HS-5 (cell line): ENCODE results near the gene CD6.

Experiments used
- DNase-seq: peaks from one replicate; pipeline ENCODE4 v3.0.0-alpha.2; 2012; ENCODE audit warnings: low read depth

CD6 gene

DNA sequence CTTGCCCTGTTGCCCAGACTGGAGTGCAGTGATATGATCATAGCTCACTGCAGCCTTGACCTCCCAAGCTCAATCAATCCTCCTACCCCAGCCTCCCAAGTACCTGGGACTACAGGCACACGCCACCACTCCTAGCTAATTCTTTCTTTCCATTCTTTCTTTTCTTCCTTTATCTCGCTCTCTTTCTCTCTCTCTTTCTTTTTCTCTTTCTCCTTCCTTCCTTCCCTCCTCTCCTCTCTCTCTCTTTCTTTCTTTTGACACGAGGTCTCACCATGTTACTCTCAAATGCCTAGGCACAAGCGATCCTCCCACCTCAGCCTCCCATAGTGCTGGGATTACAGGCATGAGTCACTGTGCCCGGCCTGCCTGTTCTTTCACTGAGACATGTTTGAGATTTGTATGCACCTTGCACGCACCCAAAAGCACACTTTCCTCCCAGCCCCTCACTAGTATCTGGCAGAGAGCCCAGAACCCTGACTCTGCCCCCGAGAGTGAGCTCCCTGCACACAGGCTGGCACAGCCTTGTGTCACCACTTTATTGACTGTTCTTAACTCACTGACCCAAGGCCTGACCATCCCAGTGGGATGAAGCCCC lies 56.8 kb downstream of the CD6 start:
- no peak for DNase-seq

DNA sequence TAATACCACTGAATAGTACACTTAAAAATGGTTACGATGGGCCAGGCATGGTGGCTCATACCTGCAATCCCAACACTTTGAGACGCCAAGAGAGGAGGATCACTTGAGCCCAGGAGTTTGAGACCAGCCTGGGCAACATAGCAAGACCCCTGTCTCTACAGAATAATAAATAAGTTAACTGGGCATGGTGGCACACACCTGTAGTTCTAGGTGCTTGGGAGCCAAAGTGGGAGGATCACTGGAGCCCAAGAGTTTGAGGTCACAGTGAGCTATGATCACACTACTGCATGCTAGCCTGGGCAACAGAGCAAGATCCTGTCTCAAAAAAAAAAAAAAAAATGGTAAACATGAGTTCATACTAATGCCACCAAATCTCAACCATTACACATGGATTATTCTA lies 61.3 kb downstream of the CD6 start:
- no peak for DNase-seq

DNA sequence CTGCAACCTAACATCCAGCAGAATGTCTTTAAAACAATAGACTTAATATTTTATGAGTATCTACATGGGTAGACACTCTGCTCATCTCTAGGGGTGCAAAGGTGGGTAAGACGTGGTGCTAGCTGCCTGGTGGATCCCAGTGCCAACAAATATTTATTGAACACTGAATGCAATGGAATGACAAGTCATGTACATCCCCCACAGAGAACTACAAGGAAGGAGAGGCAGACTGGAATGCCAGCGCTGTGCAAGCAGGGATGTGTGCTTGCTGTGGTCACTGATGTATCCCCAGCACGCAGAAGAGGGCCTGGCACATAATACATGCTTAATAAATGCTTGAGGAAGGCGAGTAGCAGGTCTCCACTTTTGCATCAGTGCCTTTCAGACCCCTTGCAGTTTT lies 61.9 kb downstream of the CD6 start:
- no peak for DNase-seq

DNA sequence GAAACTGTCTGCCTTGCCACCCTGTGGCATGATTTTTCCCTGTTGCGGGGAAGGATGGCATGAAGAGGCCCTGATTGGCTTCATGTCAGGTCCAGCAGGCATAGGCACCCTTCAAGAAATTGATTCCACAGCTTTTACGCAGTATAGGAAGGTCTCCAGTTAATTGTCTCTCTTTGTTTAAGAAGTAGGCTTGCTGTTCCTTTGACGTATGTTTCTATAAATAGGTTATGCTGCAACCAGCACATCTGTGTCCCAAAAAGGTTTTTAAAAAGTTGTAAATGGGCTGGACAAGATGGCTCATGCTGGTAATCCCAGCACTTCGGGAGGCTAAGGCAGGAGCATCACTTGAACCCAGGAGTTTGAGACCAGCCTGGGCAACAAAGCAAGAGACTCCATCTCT lies 62.6 kb downstream of the CD6 start:
- no peak for DNase-seq

DNA sequence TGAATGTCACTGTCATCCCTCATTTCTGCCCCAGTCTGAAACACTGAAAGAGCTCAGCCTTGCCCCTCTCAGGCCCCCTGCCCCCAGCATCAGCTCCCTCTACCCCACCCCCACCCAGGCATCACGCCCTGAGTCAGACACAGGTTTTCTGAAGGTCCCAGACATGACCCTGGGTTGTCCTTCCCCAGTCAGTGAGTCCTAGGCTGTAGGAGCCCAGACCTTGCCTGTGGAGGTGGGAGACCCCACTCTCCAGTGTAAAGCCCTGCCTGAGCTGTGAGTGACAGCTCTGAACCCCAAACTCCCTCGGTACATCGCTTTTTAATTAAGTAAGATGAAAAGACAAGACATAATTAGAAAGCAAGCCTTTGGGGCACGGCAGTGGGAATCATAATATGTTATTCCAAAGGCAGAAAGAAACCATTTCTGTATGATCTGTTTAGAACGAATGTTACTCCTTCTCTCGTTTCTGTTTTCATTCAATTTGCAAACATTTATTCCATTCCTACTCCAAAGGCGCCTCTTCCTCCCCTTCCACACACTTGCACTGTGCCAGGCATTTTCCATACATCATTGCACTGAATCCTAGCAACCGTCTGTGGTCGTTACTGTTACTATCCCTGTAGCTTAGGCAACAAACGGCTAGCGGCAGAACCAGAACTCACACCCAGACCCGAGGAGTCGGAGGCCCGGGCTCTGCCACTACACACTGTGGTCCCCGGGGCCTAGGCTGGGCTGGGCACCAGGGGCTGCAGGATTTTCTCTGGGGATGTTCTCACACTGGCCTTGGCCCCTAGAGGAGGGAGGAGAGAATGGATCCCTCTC lies 63.4 kb downstream of the CD6 start:
- DNase-seq = no peak

DNA sequence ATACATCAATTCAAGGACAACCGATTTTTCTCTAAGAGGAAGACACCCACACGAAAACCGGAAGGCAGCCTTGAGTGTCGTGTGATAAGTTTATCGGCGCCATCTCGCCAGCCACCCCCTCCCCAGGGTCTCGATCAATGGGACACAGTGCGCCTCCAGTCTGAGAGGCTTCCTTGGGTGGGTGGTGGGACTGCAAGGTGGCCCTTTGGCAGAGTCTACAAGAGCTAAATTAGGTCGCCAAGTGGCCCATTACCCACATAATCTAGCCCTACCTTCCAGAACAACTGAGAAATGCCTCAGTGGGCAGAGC lies 64.0 kb downstream of the CD6 start:
- DNase-seq = no peak

DNA sequence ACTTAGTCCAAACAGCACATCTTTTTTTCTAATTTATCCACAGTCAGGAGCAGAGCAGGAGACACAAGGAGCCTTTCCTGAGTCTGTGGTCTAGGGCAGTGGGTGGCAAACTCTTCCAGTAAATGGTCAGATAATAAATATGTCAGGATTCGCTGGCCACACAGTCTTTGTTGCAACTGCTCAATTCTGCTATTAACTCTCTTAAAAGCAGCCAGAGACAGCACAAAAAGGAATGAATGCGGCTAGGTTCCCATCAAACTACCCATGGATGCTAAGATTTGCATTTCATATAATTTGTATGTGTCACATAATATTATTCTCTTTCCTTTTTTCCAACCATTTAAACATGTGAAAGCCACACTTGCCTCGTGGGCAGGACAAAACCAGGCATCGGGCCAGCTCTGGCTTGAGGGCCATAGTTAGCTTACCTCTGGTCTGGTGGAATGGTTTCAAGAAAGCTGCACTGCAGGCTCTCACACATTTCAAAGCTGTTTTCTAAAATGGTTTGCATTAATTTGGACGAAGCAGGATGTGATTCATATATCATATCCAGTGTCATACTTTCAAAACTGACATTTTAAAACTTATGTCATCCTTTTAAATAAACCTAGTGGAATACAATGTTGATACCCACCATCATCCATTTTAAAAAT lies 66.1 kb downstream of the CD6 start:
- DNase-seq = peak; percentile 28

DNA sequence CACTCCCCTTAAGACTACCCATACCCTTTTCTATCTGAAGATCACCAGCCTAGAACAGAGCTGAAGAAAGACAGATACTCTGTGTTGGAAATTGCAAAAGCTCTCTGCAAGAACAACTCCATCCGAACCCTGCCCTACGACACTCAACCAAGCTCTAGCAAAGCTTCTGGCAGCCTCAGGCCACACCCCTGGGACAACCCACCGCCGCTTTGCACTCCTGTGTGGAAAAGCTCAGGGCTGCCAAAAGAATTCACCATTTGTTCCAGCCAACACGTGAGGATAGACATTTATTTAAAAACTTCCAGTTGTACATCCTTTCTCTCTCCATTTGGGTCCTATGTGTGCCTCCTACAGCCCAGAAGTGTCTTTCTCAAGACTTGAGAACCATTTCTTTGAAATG lies 68.4 kb downstream of the CD6 start:
- DNase-seq = no peak

DNA sequence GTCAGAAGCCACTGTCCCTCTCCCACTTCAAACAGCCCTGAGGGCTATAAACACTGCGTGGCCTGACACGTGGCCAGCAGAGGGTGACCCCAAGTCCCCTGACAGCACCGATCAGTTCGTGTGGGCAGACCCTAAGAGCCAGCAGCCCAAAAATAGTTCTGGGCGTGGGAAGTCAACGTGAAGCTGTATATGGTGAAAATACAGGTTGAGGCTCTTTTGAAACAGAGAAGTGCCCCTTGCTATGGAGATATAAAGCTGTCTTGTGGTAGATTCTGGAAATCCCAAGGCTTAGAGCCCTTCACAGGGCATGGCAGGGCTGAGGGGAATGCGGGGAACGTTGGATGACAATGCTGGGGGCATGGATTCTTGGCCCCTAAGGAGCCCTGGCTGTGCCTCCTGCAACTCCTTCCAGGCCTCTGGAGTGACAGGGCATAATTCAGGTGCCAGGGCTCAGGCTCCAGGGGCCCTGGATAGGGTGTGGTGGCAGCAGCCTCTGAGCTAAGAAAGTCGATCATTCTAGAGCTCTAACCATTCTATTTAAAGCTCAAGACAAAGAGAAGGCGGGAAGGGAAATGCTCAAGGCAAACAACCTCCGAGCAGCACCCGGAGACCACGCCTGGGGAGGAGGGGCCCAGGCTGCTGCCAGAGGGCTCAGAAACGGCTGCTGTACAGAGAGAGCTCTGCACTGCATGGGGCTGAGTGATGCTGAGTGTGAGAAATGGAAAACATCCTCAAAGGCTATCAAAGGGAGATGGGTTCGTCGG lies 70.5 kb downstream of the CD6 start:
- no peak for DNase-seq

DNA sequence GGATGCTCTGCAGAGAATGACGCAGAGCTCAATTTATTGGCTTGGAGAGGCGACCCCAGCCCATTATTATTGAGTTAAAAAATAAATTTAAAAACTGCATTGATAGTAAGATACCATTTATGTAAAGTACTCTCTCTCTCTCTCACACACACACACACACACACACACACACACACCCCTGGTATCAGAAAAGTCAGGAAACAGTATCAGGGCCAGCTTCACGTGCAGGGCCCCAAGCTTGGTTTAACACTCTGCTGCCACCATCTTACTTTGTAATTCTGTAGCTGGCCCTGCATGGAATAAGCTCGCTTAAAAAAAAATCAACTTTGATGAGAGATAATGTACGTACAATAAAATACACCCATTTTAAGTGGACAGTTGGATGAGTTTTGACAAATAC lies 71.1 kb downstream of the CD6 start:
- no peak for DNase-seq

DNA sequence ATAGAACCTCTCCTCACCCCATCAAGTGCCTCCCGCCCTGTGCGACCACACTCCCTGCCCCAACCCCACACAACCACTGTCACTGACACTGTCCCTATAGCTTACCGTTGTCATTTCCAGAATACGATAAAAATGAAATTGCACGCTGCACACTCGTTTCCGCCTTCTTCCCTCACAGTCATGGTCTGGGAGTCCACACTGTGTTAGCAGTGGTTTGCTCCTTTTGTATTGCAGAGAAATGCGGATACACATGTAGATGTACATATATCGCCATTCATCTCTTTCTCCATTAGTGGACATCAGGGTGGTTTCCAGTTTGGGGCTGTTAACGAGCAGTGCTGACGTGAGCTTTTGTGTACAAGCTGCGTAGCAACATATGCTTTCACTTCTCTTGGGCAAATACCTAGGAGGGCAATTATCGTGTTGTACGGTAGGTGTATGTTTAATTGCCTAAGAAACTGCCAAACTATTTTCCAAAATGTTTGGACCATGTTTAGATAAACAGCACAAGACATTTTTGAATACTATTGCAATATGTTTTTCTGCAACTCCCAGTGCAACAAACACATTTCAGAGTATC lies 71.6 kb downstream of the CD6 start:
- no peak for DNase-seq

DNA sequence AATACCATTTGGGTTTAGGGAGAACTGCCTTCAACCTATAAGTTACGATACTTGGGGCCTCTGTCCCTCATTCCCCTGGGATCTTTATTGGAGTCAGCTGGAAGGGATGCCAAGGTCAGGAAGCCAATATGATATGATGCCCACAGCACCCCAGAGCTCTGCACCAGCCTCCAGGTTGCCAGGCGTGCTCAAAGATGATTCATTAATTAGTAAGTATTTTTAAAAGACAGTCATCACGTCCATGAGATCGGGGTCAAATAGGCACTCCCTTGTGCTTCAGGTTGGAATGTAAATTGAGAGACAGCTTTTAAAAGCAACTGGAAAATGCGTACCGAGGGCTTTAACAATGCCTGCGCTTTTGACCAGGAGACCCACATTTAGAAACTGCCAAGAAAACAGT lies 73.8 kb downstream of the CD6 start:
- DNase-seq = no peak

DNA sequence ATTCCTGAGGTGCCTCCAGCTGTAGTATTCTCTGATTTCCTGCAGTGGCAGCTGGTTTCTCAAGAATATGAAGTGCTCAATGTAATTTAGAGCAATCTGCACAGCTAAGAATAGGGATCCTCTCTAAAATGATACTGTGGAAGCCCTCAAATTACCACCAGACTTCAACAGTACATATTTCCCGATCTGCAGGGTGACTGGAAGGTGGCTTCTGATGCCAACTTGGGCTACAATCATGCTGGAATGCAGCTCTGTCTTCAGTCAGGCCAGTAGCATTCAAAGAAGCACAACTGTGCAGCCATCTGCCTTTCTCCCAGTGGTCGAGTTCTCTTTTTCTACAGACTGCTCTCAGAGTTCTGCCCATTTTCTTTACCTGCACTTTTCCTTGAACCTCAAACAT lies 75.4 kb downstream of the CD6 start:
- no peak for DNase-seq

DNA sequence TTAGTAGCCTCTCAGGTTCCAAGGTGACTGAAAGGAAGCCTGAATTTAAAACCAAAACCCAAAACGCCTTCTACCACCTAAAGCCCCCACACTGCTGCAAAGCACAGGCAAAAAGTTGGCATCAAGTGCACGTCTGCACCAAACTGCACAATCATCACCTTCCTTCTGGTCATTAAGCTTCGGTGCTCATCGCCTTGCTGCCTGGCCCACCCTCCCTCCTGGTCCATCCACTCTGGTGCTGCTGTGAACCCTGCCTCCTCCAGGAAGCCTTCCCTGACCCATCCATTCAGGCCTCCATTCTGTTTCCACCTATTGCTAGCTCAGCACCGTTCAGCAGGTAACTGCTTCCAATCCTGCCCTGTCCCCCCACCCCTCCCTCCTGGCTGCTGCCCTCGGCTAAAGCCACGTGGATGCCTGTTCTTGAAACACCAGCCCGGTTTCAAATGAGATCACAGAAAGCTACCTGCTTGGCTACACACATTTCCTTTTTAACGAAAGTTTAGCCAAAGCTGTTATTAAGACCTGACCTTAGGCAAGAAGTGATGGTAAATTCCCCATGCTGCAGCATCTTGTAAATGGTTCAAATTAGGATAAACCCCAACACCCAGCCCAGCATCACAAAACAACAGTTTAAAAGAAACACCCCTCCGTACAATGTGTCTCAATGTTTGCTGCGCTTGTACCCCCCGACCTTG lies 77.0 kb downstream of the CD6 start:
- DNase-seq = no peak

DNA sequence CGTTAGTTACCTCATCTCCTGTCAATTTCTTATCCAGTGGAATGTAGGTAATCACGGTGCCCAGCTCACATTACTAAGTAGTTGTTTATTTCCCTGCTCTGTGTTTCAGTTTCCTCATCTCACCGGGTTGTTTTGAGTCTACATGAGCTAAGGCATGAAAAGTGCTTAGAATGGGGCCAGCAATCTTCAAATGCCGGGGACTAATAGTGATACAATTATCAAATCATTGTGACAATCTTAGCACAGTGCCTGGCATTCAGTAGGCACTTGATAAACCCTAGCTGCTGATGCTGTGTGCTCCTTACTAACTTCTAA lies 77.5 kb downstream of the CD6 start:
- DNase-seq = no peak

DNA sequence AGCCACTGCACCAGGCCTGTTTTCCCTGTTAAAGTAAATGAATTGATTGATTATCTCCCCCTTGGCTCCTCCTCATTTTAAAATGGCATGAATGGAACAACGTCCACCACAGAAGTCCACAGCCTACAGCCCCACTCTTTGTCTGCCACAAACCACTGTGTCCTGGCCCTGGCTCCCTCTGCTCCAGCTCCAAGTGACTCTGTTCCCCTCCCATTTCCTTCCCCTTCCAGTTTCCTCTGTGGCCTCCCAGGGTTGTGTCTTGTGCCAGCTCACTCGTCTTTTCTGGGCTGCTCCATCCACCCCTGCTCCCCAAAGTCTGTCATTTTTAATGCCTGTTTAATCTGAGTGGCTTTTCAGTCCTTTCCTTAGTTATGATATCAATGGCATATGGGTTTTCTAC lies 78.4 kb downstream of the CD6 start:
- DNase-seq = no peak

DNA sequence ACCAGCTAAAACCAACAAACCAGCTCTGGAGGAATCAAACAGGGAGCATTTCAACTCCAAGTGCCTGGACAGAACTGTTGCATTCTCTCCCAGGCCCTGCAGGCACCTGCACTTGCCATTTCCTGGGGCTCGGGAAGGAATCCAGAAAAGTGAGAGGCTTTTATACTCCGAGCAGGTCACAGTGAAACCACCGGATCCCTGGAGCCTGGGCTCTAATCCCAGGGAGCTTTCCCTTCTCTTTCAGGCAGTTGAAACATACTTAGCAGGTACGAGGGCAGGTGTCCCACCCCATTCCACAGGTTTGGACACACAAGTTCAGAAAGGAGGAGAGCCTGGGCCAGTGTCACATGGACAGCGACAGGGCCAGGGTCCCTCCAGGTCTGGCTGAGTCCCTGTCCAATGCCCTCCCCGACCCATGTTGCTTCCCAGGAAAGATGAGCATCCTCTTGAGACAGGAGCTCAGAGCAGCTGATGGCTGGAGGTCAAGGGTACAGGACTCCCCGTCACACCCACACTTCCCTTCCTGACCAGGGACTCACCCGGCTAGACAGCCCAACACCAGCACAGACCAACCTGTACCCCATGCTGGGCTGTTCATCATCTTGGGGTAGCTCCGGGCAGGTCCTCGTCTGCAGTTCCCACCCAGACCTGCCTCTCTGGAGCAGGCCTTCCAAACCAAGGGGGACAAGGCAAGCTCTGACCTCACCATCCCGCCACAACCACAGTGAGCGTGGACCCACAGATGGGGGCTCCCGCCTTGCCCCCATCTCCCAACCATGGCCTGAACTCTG lies 80.9 kb downstream of the CD6 start:
- DNase-seq = no peak

DNA sequence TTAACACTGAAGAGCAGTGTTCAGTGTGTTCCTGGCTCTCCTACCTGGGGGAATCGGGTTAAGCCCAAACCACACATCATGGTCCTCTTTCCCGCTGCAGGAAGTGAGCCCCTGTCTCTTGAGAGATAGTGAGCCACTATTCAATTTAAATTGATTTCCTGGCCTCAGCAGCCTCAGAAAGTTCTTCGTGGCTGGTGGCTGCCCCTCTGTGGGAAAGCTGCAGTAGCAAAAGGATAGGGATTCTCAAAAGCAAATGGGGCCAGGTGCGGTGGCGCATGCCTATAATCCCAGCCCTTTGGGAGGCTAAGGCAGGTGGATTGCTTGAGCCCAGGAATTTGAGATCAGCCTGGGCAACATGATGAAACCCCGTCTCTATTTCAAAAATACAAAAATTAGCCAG lies 81.7 kb downstream of the CD6 start:
- no peak for DNase-seq

DNA sequence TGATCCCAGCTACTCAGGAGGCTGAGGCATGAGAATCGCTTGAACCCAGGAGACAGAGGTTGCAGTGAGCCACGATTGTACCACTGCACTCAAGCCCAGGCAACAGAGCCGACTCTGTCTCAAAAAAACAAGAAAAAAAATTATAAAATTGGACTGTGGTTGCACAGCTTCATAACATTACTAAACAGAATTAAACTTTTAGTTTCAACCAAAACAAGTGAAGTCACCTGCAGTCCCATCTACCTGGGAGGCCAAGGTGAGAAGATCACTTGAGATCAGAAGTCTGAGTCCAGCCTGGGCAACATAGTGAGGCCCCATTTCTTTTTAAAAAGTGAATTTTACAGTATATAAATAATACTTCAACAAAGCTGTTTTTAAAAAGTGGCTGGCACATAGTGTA lies 83.0 kb downstream of the CD6 start:
- no peak for DNase-seq

DNA sequence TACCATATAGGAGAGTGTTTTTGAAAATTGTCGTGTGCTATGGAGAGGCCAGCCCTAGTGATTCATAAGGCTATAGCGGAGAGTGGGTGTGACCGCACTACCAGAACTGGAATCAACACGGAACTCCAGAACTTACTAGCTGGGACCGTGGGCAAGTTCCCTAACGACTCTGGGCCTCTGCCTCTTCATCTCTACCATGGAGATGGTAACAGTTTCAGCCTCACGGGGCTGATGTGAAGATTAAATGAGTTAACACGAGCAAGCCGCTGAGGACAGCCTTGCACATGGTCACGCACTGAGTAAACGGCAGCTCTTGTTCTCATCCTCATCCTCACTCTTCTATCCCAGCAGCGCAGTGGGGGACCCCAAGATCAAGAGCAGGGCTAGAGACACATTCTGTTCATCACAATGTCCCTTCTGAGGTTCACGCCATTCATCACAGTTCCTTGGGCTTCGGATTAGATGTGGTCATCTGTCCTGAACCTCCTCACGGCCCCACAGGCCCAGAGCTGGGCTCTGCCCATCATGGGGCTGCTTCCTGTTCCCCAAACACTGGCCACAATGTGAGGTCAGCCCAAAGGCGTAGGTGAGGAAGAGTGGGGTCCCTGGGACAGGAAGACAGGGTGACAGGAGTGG lies 83.6 kb downstream of the CD6 start:
- no peak for DNase-seq

DNA sequence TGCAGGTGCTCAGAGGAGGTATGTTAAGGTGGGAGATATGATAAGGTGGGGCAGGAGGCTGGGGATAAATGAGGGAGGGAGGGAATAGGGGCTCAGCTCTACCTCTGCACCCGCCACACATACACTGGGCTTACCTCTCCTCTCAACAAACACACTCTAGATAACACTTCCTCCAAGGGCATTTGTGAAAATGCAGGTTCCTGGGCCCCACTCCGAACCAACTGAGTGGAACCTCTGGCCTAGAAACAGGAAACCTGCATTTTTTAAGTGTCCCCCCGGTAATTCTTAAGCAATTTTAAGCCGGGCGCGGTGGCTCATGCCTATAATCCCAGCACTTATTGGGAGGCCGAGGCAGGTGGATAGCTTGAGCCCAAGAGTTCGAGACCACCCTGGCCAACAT lies 84.3 kb downstream of the CD6 start:
- no peak for DNase-seq
